H9 (cell line): ENCODE data around the gene TAF3. TPM values are rescaled to one million over a fixed set of nuclear protein-coding genes. Genes with fewer than 3 reads are reported as not detected.

Source experiments
- DNase-seq: peaks from one replicate; pipeline ENCODE4 v3.0.0-alpha.2; 2017
- H2AFZ ChIP-seq: one replicate; pipeline ENCODE4 v1.6.1; 2013; ENCODE audit warnings: mild to moderate bottlenecking, low read length, control low read depth, moderate library complexity
- H2AK5ac ChIP-seq: 2 replicates; pipeline ENCODE4 v1.6.1; 2013; ENCODE audit warnings: low read length, control low read depth, mixed read lengths; ENCODE audit not compliant: insufficient read length
- H2BK120ac ChIP-seq: one replicate; pipeline ENCODE4 v1.6.1; 2013; ENCODE audit warnings: low read depth, mild to moderate bottlenecking, low read length, control low read depth, inconsistent platforms; ENCODE audit not compliant: poor library complexity, severe bottlenecking
- H2BK12ac ChIP-seq: 2 replicates; pipeline ENCODE4 v1.6.1; 2013; ENCODE audit warnings: low read length, control low read depth, mixed read lengths, low read depth; ENCODE audit not compliant: insufficient read length
- H2BK15ac ChIP-seq: 2 replicates; pipeline ENCODE4 v1.6.1; 2013; ENCODE audit warnings: low read depth, low read length, control low read depth
- H2BK20ac ChIP-seq: one replicate; pipeline ENCODE4 v1.6.1; 2013; ENCODE audit warnings: low read depth, mild to moderate bottlenecking, low read length, control low read depth, inconsistent platforms; ENCODE audit not compliant: poor library complexity, severe bottlenecking
- H2BK5ac ChIP-seq: 2 replicates; pipeline ENCODE4 v1.6.1; 2013; ENCODE audit warnings: low read length, control low read depth, mixed read lengths; ENCODE audit not compliant: insufficient read length
- H3K14ac ChIP-seq: 2 replicates; pipeline ENCODE4 v1.6.1; 2013; ENCODE audit warnings: low read length, control low read depth; ENCODE audit not compliant: insufficient read depth
- H3K18ac ChIP-seq: 2 replicates; pipeline ENCODE4 v1.6.1; 2013; ENCODE audit warnings: low read depth, mild to moderate bottlenecking, mixed read lengths, low read length, control low read depth; ENCODE audit not compliant: insufficient read length
- H3K23ac ChIP-seq: 2 replicates; pipeline ENCODE4 v1.6.1; 2013; ENCODE audit warnings: low read length, control low read depth, mixed read lengths, low read depth; ENCODE audit not compliant: insufficient read length
- H3K23me2 ChIP-seq: 2 replicates; pipeline ENCODE4 v1.6.1; 2013; ENCODE audit warnings: low read depth, mild to moderate bottlenecking, mixed read lengths, low read length, control low read depth; ENCODE audit not compliant: insufficient read length, poor library complexity, severe bottlenecking
- H3K27ac ChIP-seq: 2 replicates; pipeline ENCODE4 v1.5.1; 2013; ENCODE audit warnings: low read length, control low read depth, mixed read lengths, low read depth; ENCODE audit not compliant: insufficient read length
- H3K27me3 ChIP-seq: 2 replicates; pipeline ENCODE4 v1.6.1; 2013; ENCODE audit warnings: low read length, control low read depth, inconsistent platforms; ENCODE audit not compliant: insufficient read depth
- H3K4ac ChIP-seq: 2 replicates; pipeline ENCODE4 v1.6.1; 2013; ENCODE audit warnings: low read depth, mild to moderate bottlenecking, control low read depth, inconsistent platforms, low read length, moderate library complexity
- H3K4me1 ChIP-seq: 2 replicates; pipeline ENCODE4 v1.6.1; 2013; ENCODE audit warnings: low read length, control low read depth, inconsistent platforms; ENCODE audit not compliant: insufficient read depth
- H3K4me2 ChIP-seq: 2 replicates; pipeline ENCODE4 v1.6.1; 2013; ENCODE audit warnings: low read length, control low read depth, mixed read lengths; ENCODE audit not compliant: insufficient read length, insufficient read depth
- H3K56ac ChIP-seq: 2 replicates; pipeline ENCODE4 v1.6.1; 2013; ENCODE audit warnings: low read depth, mild to moderate bottlenecking, mixed read lengths, low read length, control low read depth; ENCODE audit not compliant: insufficient read length
- H3K79me1 ChIP-seq: 2 replicates; pipeline ENCODE4 v1.6.1; 2013; ENCODE audit warnings: low read depth, mild to moderate bottlenecking, moderate library complexity, low read length, control low read depth, inconsistent platforms; ENCODE audit not compliant: insufficient read depth, poor library complexity, severe bottlenecking
- H3K79me2 ChIP-seq: 2 replicates; pipeline ENCODE4 v1.6.1; 2013; ENCODE audit warnings: low read length, control low read depth, inconsistent platforms; ENCODE audit not compliant: insufficient read depth
- H3K9ac ChIP-seq: 2 replicates; pipeline ENCODE4 v1.6.1; 2013; ENCODE audit warnings: low read length, control low read depth, mixed read lengths; ENCODE audit not compliant: insufficient read length; ENCODE audit errors: extremely low read depth
- H3K9me3 ChIP-seq: one replicate; pipeline ENCODE4 v1.6.1; 2013; ENCODE audit warnings: low read depth, low read length, inconsistent platforms; ENCODE audit not compliant: control insufficient read depth
- H3T11ph ChIP-seq: one replicate; pipeline ENCODE4 v1.6.1; 2013; ENCODE audit warnings: mild to moderate bottlenecking, low read length, control low read depth, inconsistent platforms
- H4K20me1 ChIP-seq: one replicate; pipeline ENCODE4 v1.6.1; 2013; ENCODE audit not compliant: control insufficient read depth, insufficient read length, insufficient read depth
- H4K5ac ChIP-seq: 2 replicates; pipeline ENCODE4 v1.6.1; 2013; ENCODE audit warnings: low read depth, mild to moderate bottlenecking, mixed read lengths, low read length, control low read depth; ENCODE audit not compliant: insufficient read length
- H4K8ac ChIP-seq: replicated peaks from 2 replicates; pipeline ENCODE4 v1.6.1; 2013; ENCODE audit warnings: low read length, control low read depth, mixed read lengths, low read depth; ENCODE audit not compliant: insufficient read length
- H4K91ac ChIP-seq: 2 replicates; pipeline ENCODE4 v1.6.1; 2013; ENCODE audit warnings: low read depth, mild to moderate bottlenecking, moderate library complexity, mixed read lengths, low read length, control low read depth; ENCODE audit not compliant: insufficient read length
- H3K27ac Mint-ChIP-seq, 3 experiments: 2 replicates in 2 of 3; 3 replicates in 1 of 3; pipeline ENCODE4 v1.8.0; 2020 to 2021; ENCODE audit warnings: mixed read lengths in 3 of 3, mild to moderate bottlenecking in 1 of 3, moderate library complexity in 1 of 3
- H3K27me3 Mint-ChIP-seq: 2 replicates; pipeline ENCODE4 v1.8.0; 2021; ENCODE audit warnings: low read depth, mild to moderate bottlenecking, moderate library complexity, mixed read lengths
- H3K36me3 Mint-ChIP-seq, 3 experiments: 2 replicates in 2 of 3; 3 replicates in 1 of 3; pipeline ENCODE4 v1.8.0; 2020 to 2021; ENCODE audit warnings: low read depth in 3 of 3, mixed read lengths in 3 of 3; ENCODE audit not compliant: insufficient read depth in 1 of 3
- H3K4me1 Mint-ChIP-seq, 2 experiments: 2 replicates each; pipeline ENCODE4 v1.8.0; 2020; ENCODE audit warnings: mixed read lengths in 2 of 2
- H3K4me3 Mint-ChIP-seq, 2 experiments: 2 replicates in 1 of 2; 3 replicates in 1 of 2; pipeline ENCODE4 v1.8.0; 2020 to 2021; ENCODE audit warnings: mild to moderate bottlenecking in 2 of 2, mixed read lengths in 2 of 2, moderate library complexity in 1 of 2
- H3K9me3 Mint-ChIP-seq, 2 experiments: 2 replicates in 1 of 2; 3 replicates in 1 of 2; pipeline ENCODE4 v1.8.0; 2020; ENCODE audit warnings: mild to moderate bottlenecking in 2 of 2, mixed read lengths in 2 of 2, moderate library complexity in 1 of 2
- CTCF ChIP-seq: fragments of 200-600 bp; sonication (generic); conservative IDR thresholded peaks from 3 replicates; pipeline ENCODE4 v1.8.0; 2021; ENCODE audit warnings: antibody characterized with exemption, mild to moderate bottlenecking
- WGBS: extraction: QIAGEN DNeasy Blood & Tissue Kit; methylation state at CpG from one replicate; pipeline ENCODE4 v1.1.7; 2013; ENCODE audit warnings: missing lambda C conversion rate, low lambda C conversion rate, mixed read lengths; ENCODE audit not compliant: insufficient read length; ENCODE audit errors: extremely low coverage; 5-methylcytosine and 5-hydroxymethylcytosine counted together
- total RNA-seq: library from RNA; stranded (reverse); gene quantifications from 2 replicates; pipeline ENCODE4 v1.2.1, GENCODE V29; 2021

Gene TAF3
- total RNA-seq, 1 experiment from 2014 or later, result 10.2 TPM

GRCh38 chr10:7906128-7906527, 87.8 kb downstream of the TAF3 start:
- Histone ChIP-seq H2AFZ (no peak overlapping the region), H2BK15ac (no peak overlapping the region), H3K79me2 (no peaks in the 10 kb centered on the region), H3K4me1 (no peaks in the 10 kb centered on the region), H3K14ac (no peak overlapping the region), H3K18ac (no peak overlapping the region), H3K23ac (no peak overlapping the region), H3K9ac (no peak overlapping the region), H2BK5ac (no peak overlapping the region), H3K4ac (no peak overlapping the region), H2AK5ac (no peak overlapping the region), H3K27me3 (no peaks in the 10 kb centered on the region), H3T11ph (no peak overlapping the region), H4K8ac (no peak overlapping the region), H4K5ac (no peak overlapping the region), H2BK20ac (no peak overlapping the region), H4K20me1 (no peaks in the 10 kb centered on the region), H3K9me3 (no peaks in the 10 kb centered on the region), H2BK12ac (no peak overlapping the region), H3K4me2 (no peak overlapping the region), H3K79me1 (no peaks in the 10 kb centered on the region), H3K27ac (no peak overlapping the region), H3K56ac (no peak overlapping the region), H2BK120ac (no peak overlapping the region), H4K91ac (no peak overlapping the region), H3K23me2 (no peaks in the 10 kb centered on the region)
- H3K4me1 Mint-ChIP-seq, result peaks cover 10 to 13% of the 10 kb centered on the region in 2 experiments
- TF ChIP-seq CTCF, result no peak
- H3K4me3 Mint-ChIP-seq, result no peak overlapping the region
- H3K9me3 Mint-ChIP-seq, result no peaks in the 10 kb centered on the region
- no peak for DNase-seq
- no CpG with 5 or more reads among the region's 2 CpGs for WGBS
- no peaks in the 10 kb centered on the region for H3K36me3 Mint-ChIP-seq
- no peaks in the 10 kb centered on the region for H3K27me3 Mint-ChIP-seq
- H3K27ac Mint-ChIP-seq, result no peak overlapping the region
